GM23248 (cell line): ENCODE measurements around the gene ZBED4. TPM values are rescaled to one million over a fixed set of nuclear protein-coding genes. Genes with fewer than 3 reads are reported as not detected.

Source experiments
- DNase-seq: peaks from one replicate; pipeline ENCODE4 v3.0.0-alpha.2; 2015
- H2AFZ ChIP-seq: fragments of 200-600 bp; sonication (generic); 2 replicates; pipeline ENCODE4 v1.6.1; 2016; ENCODE audit warnings: antibody characterized with exemption
- H3F3A ChIP-seq: fragments of 200-600 bp; sonication (generic); 2 replicates; pipeline ENCODE4 v1.6.1; 2016; ENCODE audit warnings: mild to moderate bottlenecking, antibody characterized with exemption, mixed run types; ENCODE audit not compliant: insufficient read depth
- H3K27ac ChIP-seq: fragments of 200-600 bp; sonication (generic); 2 replicates; pipeline ENCODE4 v1.5.1; 2016; ENCODE audit warnings: mild to moderate bottlenecking
- H3K27me3 ChIP-seq: fragments of 200-600 bp; sonication (generic); replicated peaks from 2 replicates; pipeline ENCODE4 v1.6.1; 2016; ENCODE audit warnings: mild to moderate bottlenecking; ENCODE audit not compliant: insufficient read depth
- H3K36me3 ChIP-seq: fragments of 200-600 bp; sonication (generic); 2 replicates; pipeline ENCODE4 v1.6.1; 2016; ENCODE audit warnings: low read depth, mild to moderate bottlenecking
- H3K4me1 ChIP-seq: fragments of 200-600 bp; sonication (generic); 2 replicates; pipeline ENCODE4 v1.6.1; 2016; ENCODE audit warnings: mild to moderate bottlenecking; ENCODE audit not compliant: insufficient read depth
- H3K4me2 ChIP-seq: fragments of 200-600 bp; sonication (generic); one replicate; pipeline ENCODE4 v1.6.1; 2016; ENCODE audit warnings: mild to moderate bottlenecking; ENCODE audit not compliant: unreplicated experiment
- H3K4me3 ChIP-seq: fragments of 200-600 bp; sonication (generic); 2 replicates; pipeline ENCODE4 v1.5.1; 2016; ENCODE audit warnings: mild to moderate bottlenecking
- H3K79me2 ChIP-seq: fragments of 200-600 bp; sonication (generic); 2 replicates; pipeline ENCODE4 v1.6.1; 2016; ENCODE audit warnings: mild to moderate bottlenecking; ENCODE audit not compliant: insufficient read depth
- H3K9ac ChIP-seq: fragments of 200-600 bp; sonication (generic); 2 replicates; pipeline ENCODE4 v1.6.1; 2016; ENCODE audit warnings: mild to moderate bottlenecking
- H3K9me2 ChIP-seq: fragments of 200-600 bp; sonication (generic); 2 replicates; pipeline ENCODE4 v1.6.1; 2016; ENCODE audit warnings: mixed run types, mild to moderate bottlenecking, moderate library complexity; ENCODE audit not compliant: insufficient read depth
- H3K9me3 ChIP-seq: fragments of 200-600 bp; sonication (generic); one replicate; pipeline ENCODE4 v1.6.1; 2017; ENCODE audit warnings: low read depth
- H4K20me1 ChIP-seq: fragments of 200-600 bp; sonication (generic); 2 replicates; pipeline ENCODE4 v1.6.0; 2016; ENCODE audit not compliant: insufficient read depth
- EZH2 ChIP-seq: fragments of 200-600 bp; sonication (generic); IDR thresholded peaks from 2 replicates; pipeline ENCODE4 v1.6.1; 2018; ENCODE audit warnings: antibody characterized with exemption, mild to moderate bottlenecking; ENCODE audit not compliant: insufficient read depth, poor library complexity, severe bottlenecking
- EZH2phosphoT487 ChIP-seq: fragments of 200-600 bp; sonication (generic); IDR thresholded peaks from 2 replicates; pipeline ENCODE4 v1.6.1; 2018; ENCODE audit warnings: antibody characterized with exemption, moderate library complexity, mild to moderate bottlenecking, low read depth; ENCODE audit not compliant: insufficient read depth
- whole genome bisulfite sequencing, 2 experiments: methylation state at CpG; one replicate each; pipeline ENCODE4 v1.1.6; 2015 to 2017; ENCODE audit warnings: low lambda C conversion rate in 2 of 2, low coverage in 1 of 2; ENCODE audit errors: missing lambda C conversion rate in 2 of 2; 5-methylcytosine and 5-hydroxymethylcytosine counted together
- in situ Hi-C: fragments of 300-500 bp; cut with MboI; formaldehyde crosslinking; loops from 2 replicates; pipeline ENCODE4 v1.15.0; 2020
- polyA plus RNA-seq: library from polyadenylated mRNA; unstranded; fragments of >200 nt; fragmentation: Nextera tagmentation; extraction: Ambion mirVana; gene quantifications from 2 replicates; pipeline ENCODE4 v1.2.1, GENCODE V29; 2016
- total RNA-seq: library from RNA; depleted of rRNA; stranded (reverse); fragments of >200 nt; shearing (Covaris generic); gene quantifications from 2 replicates; pipeline ENCODE4 v1.2.3, GENCODE V29; 2014

ZBED4 gene
- total and polyA plus RNA-seq, 2 experiments from 2014 or later, result 5.0 to 7.7 TPM

DNA sequence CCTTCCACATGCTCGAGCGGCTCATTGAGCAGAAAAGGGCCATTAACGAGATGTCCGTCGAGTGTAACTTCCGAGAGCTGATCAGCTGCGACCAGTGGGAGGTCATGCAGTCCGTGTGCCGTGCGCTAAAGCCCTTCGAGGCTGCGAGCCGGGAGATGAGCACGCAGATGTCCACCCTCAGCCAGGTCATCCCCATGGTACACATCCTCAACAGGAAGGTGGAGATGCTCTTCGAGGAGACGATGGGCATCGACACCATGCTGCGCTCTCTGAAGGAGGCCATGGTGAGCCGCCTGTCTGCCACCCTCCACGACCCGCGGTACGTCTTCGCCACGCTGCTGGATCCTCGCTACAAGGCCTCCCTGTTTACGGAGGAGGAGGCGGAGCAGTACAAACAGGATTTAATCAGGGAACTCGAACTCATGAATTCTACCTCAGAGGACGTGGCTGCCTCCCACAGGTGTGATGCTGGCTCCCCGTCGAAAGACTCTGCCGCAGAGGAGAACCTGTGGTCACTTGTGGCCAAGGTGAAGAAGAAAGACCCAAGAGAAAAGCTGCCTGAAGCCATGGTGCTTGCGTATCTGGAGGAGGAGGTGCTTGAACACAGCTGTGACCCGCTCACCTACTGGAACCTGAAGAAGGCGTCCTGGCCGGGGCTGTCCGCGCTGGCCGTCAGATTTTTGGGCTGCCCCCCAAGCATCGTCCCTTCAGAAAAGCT is 32.9 kb downstream of the ZBED4 start:
- H3K36me3 ChIP-seq, result peaks cover 26% of the 10 kb centered on the region; the same call in 1 of the 2 replicates
- in situ Hi-C loops, result no loop called here
- WGBS, 2 experiments, result 98 to 99% methylated on average over 41 of the region's 41 CpGs

DNA sequence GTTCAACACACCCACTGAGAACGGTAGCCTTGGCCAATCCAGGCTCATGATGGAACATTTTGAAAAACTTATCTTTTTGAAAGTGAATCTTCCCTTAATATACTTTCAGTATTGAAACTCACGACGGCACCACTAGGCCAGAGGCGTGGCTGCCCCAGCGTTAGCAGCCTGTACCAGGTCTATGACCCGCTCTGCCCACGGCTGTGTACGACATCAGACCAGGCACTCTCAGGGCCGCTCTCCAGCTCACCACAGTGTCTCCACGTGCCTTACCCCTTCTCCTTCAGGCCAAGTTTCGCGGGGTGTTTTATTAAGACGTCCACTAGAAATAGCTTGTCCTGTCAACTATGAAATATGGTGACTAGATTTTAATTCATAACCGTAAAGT is 33.4 kb downstream of the ZBED4 start:
- H2AFZ ChIP-seq, result no peak overlapping the region
- no peaks in the 10 kb centered on the region for H3K9me3 ChIP-seq
- DNase-seq, result no peak
- peaks cover 26% of the 10 kb centered on the region; the same call in 1 of the 2 replicates for H3K36me3 ChIP-seq
- no peak overlapping the region for H3K4me2 ChIP-seq
- no peaks in the 10 kb centered on the region for H3K4me1 ChIP-seq
- no peaks in the 10 kb centered on the region for H3K9me2 ChIP-seq
- H3K27ac ChIP-seq, result no peak overlapping the region
- no peaks in the 10 kb centered on the region for H3K27me3 ChIP-seq
- no peaks in the 10 kb centered on the region; the same call in 1 of the 2 replicates for H3F3A ChIP-seq
- H4K20me1 ChIP-seq, result peaks cover 8% of the 10 kb centered on the region; the same call in 1 of the 2 replicates
- in situ Hi-C loops, result no loop called here
- H3K4me3 ChIP-seq, result no peak overlapping the region
- 96 to 99% methylated on average over 14 of the region's 14 CpGs for WGBS, 2 experiments
- peaks cover 90% of the 10 kb centered on the region for H3K79me2 ChIP-seq
- TF ChIP-seq EZH2 (no peak), EZH2phosphoT487 (no peak)
- H3K9ac ChIP-seq, result no peak overlapping the region

More for the DNA sequence above, 32.9 kb downstream of the ZBED4 start:
- Histone ChIP-seq H3K4me2 (no peak overlapping the region), H3K79me2 (peaks cover 96% of the 10 kb centered on the region), H3K9me2 (no peaks in the 10 kb centered on the region), H3K9ac (no peak overlapping the region), H2AFZ (no peak overlapping the region), H4K20me1 (peaks cover 8% of the 10 kb centered on the region; the same call in 1 of the 2 replicates), H3K27ac (no peak overlapping the region), H3K9me3 (no peaks in the 10 kb centered on the region), H3F3A (no peaks in the 10 kb centered on the region; the same call in 1 of the 2 replicates), H3K4me3 (no peak overlapping the region), H3K4me1 (no peaks in the 10 kb centered on the region), H3K27me3 (no peaks in the 10 kb centered on the region)
- TF ChIP-seq EZH2phosphoT487 (no peak), EZH2 (no peak)
- DNase-seq, result no peak

DNA sequence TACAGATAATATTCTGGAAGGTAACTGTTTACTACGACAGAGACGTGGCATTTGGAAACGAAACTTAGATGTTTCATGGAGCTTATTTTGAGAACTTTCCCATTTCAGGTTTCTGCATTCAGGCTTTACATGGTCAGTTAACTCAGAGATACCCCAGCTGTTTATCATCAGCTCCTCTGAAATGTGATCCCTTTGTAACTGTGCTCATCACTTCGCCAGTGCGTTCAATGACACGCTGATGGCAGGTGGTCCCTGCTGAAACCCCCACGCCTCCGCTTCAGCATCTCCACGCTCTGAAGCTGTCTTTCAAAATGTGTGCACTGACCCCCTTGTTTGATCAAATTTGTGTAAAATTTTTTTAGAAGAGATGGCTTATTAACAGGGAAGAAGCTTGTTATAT is 34.1 kb downstream of the ZBED4 start:
- Histone ChIP-seq H3K79me2 (peaks cover 87% of the 10 kb centered on the region), H3K9me2 (no peaks in the 10 kb centered on the region), H3K4me2 (no peak overlapping the region), H3K36me3 (peaks cover 26% of the 10 kb centered on the region; the same call in 1 of the 2 replicates), H3K9me3 (no peaks in the 10 kb centered on the region), H3K27ac (no peak overlapping the region), H3F3A (no peaks in the 10 kb centered on the region; the same call in 1 of the 2 replicates), H3K4me3 (no peak overlapping the region), H3K27me3 (no peaks in the 10 kb centered on the region), H4K20me1 (peaks cover 8% of the 10 kb centered on the region; the same call in 1 of the 2 replicates), H2AFZ (no peak overlapping the region), H3K9ac (no peak overlapping the region), H3K4me1 (no peaks in the 10 kb centered on the region)
- in situ Hi-C loops, result no loop called here
- 91 to 93% methylated on average over 9 of the region's 9 CpGs for WGBS, 2 experiments
- DNase-seq, result no peak
- no peak for TF ChIP-seq EZH2phosphoT487
- no peak for TF ChIP-seq EZH2

DNA sequence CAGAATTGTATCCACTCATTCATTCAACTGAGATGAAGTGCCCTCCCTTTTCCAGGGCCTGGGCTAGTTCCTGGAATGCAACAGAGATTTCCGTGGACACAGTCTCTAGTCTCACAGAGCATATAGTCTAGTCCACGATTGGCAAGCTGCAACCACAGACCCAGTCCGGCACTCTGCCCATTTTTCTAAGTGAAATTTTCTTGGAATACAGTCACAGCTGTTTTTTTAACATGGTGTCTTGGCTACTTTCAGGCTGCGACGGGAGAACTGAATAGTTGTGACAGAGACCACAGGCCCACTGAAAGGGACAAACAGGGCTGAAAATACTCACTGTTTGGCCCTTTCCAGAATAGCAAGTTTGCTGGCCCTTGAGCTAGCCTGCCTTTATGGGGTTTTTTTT is 35.4 kb downstream of the ZBED4 start:
- Histone ChIP-seq H3K9ac (no peak overlapping the region), H3F3A (no peaks in the 10 kb centered on the region), H3K79me2 (peaks cover 74% of the 10 kb centered on the region), H3K4me3 (no peak overlapping the region), H2AFZ (no peak overlapping the region), H3K9me3 (no peaks in the 10 kb centered on the region), H3K27me3 (no peaks in the 10 kb centered on the region), H3K4me1 (no peaks in the 10 kb centered on the region), H3K27ac (no peak overlapping the region), H3K9me2 (no peaks in the 10 kb centered on the region), H4K20me1 (no peaks in the 10 kb centered on the region), H3K4me2 (no peak overlapping the region), H3K36me3 (peaks cover 26% of the 10 kb centered on the region; the same call in 1 of the 2 replicates)
- no peak for DNase-seq
- in situ Hi-C loops, result no loop called here
- TF ChIP-seq EZH2phosphoT487 (no peak), EZH2 (no peak)
- WGBS, 2 experiments, result 97 to 99% methylated on average over 5 of the region's 5 CpGs
